ENCODE measurements around the gene TMEM185A.
"Not testable (repeated sequence)": the region's sequence is repeated elsewhere in the genome, so short reads cannot be mapped to it uniquely, and the experiment has no call there.

Gene TMEM185A

GRCh38 chrX:149631234-149632165 lies at the start of gene TMEM185A:
Gene TMEM185A (minus strand): TSS chrX:149631792. CDS start chrX:149631580, 212 bp downstream.
- DNase-seq, result peak; percentile 76 to 77

GRCh38 chrX:149681182-149681581 lies 49.6 kb upstream of the TMEM185A start:
- no peak for DNase-seq

GRCh38 chrX:149679164-149679678 lies 47.6 kb upstream of the TMEM185A start:
- DNase-seq, result not testable (repeated sequence)

- not testable (repeated sequence) for DNase-seq
These were observed 44.0 kb upstream of the TMEM185A start for GRCh38 chrX:149675554-149675953.

GRCh38 chrX:149675088-149675487 lies 43.5 kb upstream of the TMEM185A start:
- not testable (repeated sequence) for DNase-seq

GRCh38 chrX:149660613-149661012 lies 29.0 kb upstream of the TMEM185A start:
- not testable (repeated sequence) for DNase-seq

- not testable (repeated sequence) for DNase-seq
These were observed 24.8 kb upstream of the TMEM185A start for GRCh38 chrX:149656260-149656884.

- no peak for DNase-seq
These were observed 20.8 kb upstream of the TMEM185A start for GRCh38 chrX:149652232-149652981.

GRCh38 chrX:149650162-149650561 lies 18.6 kb upstream of the TMEM185A start:
- no peak for DNase-seq

GRCh38 chrX:149648932-149649331 lies 17.3 kb upstream of the TMEM185A start:
- DNase-seq, result no peak

- no peak for DNase-seq
These were observed 15.9 kb upstream of the TMEM185A start for GRCh38 chrX:149647505-149647904.

GRCh38 chrX:149643496-149643895 lies 11.9 kb upstream of the TMEM185A start:
- DNase-seq, result no peak

GRCh38 chrX:149641835-149642234 lies 10.2 kb upstream of the TMEM185A start:
- DNase-seq, result no peak

- DNase-seq, result no peak
These were observed 9.8 kb upstream of the TMEM185A start for GRCh38 chrX:149641432-149641831.

- no peak for DNase-seq
These were observed 8.0 kb upstream of the TMEM185A start for GRCh38 chrX:149639568-149639967.

GRCh38 chrX:149638860-149639259 lies 7.3 kb upstream of the TMEM185A start:
- DNase-seq, result no peak

- no peak for DNase-seq
These were observed 1.9 kb upstream of the TMEM185A start for GRCh38 chrX:149633511-149633910.

GRCh38 chrX:149630681-149631233 lies 835 bp downstream of the TMEM185A start:
- DNase-seq, result no peak

- DNase-seq, result no peak
These were observed 1.7 kb downstream of the TMEM185A start for GRCh38 chrX:149629730-149630387.

GRCh38 chrX:149628768-149629167 lies 2.8 kb downstream of the TMEM185A start:
- DNase-seq, result no peak

- no peak for DNase-seq
These were observed 3.3 kb downstream of the TMEM185A start for GRCh38 chrX:149628280-149628679.

GRCh38 chrX:149626829-149627228 lies 4.8 kb downstream of the TMEM185A start:
- DNase-seq, result not testable (repeated sequence)

All from CD4-positive, alpha-beta T cell treated with Interleukin-1 beta for 1 hour (primary cell).